Activated B cell treated with CpG ODN at 0.5 μM for 24 hours (primary cell): ENCODE measurements around the gene IZUMO1R. TPM values are rescaled to one million over a fixed set of nuclear protein-coding genes. Genes with fewer than 3 reads are reported as not detected.

Source experiments
- ATAC-seq: fragments of 200-7000 bp; cut with Tn5 transposase; one replicate; pipeline ENCODE4 v1.10.0; 2021; ENCODE audit warnings: low read depth, mild to moderate bottlenecking, moderate library complexity
- CTCF ChIA-PET: fragments of 350-600 bp; sonication (Branson Sonifier 250); formaldehyde crosslinking; loops from one replicate; lab custom pipeline; 2021; ENCODE audit warnings: antibody characterized with exemption; lab: Charles Lee
- POLR2A ChIA-PET: fragments of 350-600 bp; sonication (Branson Sonifier 250); formaldehyde crosslinking; loops from one replicate; lab custom pipeline; 2021; ENCODE audit warnings: antibody characterized with exemption; lab: Charles Lee
- DNase-seq: peaks from one replicate; pipeline ENCODE4 v3.0.0; 2022
- H3K27ac Mint-ChIP-seq: one replicate; pipeline ENCODE4 v1.8.0; 2020; ENCODE audit warnings: mixed read lengths
- H3K27me3 Mint-ChIP-seq: one replicate; pipeline ENCODE4 v1.8.0; 2021; ENCODE audit warnings: mixed read lengths
- H3K36me3 Mint-ChIP-seq: one replicate; pipeline ENCODE4 v1.8.0; 2021; ENCODE audit warnings: low read depth, mixed read lengths
- H3K4me1 Mint-ChIP-seq: one replicate; pipeline ENCODE4 v1.8.0; 2021; ENCODE audit warnings: mixed read lengths
- H3K4me3 Mint-ChIP-seq: one replicate; pipeline ENCODE4 v1.8.0; 2020; ENCODE audit warnings: mild to moderate bottlenecking, mixed read lengths
- H3K9me3 Mint-ChIP-seq: one replicate; pipeline ENCODE4 v1.8.0; 2020; ENCODE audit warnings: mixed read lengths
- intact Hi-C: fragments of 100-400 bp; cut with micrococcal nuclease; formaldehyde crosslinking; loops from one replicate; pipeline ENCODE4 v1.15.1; 2024
- total RNA-seq: library from RNA; stranded (reverse); gene quantifications from 2 replicates; pipeline ENCODE4 v1.2.3, GENCODE V29; 2022
- TF ChIP-seq, protein P1 (sequence below): fragments of 200-600 bp; IDR thresholded peaks from one replicate; pipeline ENCODE4 v1.8.0; 2022; ENCODE audit warnings: antibody characterized with exemption, mild to moderate bottlenecking

Gene IZUMO1R
- total RNA-seq, 1 donor from 2014 or later, result not detected

DNA sequence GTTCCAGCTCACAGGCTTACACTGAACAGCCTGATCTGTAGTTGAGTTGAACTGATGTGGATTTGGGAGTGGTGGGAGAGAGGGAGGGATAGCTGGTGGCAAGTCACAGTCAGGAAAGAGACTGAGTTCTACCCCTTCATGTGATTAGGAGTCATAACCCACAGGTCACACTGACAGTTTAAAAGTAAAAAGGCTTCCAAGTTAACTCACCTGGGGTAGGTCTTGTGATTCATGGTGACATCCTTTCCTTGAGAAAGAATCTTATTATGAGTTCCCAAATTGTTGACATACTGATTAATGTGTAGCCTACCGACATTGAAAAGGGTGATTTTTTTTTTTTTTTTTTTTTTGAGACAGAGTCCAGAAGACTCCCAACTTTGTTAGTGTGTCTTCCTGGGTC is 5.4 kb downstream of the IZUMO1R start:
- intact Hi-C loops, result no loop called here
- CTCF ChIA-PET, result no interaction called here
- DNase-seq (no peak), ATAC-seq (no peak)
- no peak overlapping the region for H3K27ac Mint-ChIP-seq
- H3K4me1 Mint-ChIP-seq, result no peaks in the 10 kb centered on the region
- no peak overlapping the region for H3K4me3 Mint-ChIP-seq
- H3K9me3 Mint-ChIP-seq, result no peaks in the 10 kb centered on the region
- POLR2A ChIA-PET, result no interaction called here
- H3K27me3 Mint-ChIP-seq, result no peaks in the 10 kb centered on the region
- TF ChIP-seq, protein P1, sequence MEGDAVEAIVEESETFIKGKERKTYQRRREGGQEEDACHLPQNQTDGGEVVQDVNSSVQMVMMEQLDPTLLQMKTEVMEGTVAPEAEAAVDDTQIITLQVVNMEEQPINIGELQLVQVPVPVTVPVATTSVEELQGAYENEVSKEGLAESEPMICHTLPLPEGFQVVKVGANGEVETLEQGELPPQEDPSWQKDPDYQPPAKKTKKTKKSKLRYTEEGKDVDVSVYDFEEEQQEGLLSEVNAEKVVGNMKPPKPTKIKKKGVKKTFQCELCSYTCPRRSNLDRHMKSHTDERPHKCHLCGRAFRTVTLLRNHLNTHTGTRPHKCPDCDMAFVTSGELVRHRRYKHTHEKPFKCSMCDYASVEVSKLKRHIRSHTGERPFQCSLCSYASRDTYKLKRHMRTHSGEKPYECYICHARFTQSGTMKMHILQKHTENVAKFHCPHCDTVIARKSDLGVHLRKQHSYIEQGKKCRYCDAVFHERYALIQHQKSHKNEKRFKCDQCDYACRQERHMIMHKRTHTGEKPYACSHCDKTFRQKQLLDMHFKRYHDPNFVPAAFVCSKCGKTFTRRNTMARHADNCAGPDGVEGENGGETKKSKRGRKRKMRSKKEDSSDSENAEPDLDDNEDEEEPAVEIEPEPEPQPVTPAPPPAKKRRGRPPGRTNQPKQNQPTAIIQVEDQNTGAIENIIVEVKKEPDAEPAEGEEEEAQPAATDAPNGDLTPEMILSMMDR, result no peak
- no peaks in the 10 kb centered on the region for H3K36me3 Mint-ChIP-seq

DNA sequence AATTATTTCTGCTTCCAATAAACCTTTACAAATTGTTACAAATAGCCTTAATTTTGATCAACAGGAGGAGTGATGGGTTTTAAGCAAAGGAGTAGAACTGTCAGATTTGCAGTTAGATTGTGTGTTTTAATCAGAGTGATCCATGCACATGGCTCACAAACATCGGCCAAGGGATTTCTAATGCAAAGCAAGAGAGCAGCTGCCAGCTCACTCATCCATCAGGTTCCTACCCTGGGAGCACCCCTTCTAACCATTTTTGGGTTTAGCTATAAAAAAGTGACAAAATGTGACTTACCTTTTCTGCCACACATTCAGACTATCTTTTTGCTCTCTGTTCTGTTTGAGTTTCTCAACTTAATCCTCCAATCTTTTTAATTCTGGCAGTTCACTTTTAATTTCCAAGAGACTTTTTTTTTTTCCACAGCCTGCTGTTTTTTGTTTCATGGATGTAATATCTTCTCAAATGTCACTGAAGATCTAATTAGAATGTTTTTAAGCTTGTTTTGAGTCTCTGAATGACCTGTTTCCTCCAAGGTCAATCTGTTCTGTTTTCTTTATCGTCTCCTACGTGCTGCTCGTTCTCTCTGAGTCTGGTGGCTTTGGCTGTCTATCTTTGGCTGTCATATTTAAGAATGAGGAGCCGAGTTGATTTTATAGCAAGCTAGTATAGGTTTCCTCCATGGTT is 6.0 kb downstream of the IZUMO1R start:
- H3K4me1 Mint-ChIP-seq, result no peaks in the 10 kb centered on the region
- POLR2A ChIA-PET, result no interaction called here

DNA sequence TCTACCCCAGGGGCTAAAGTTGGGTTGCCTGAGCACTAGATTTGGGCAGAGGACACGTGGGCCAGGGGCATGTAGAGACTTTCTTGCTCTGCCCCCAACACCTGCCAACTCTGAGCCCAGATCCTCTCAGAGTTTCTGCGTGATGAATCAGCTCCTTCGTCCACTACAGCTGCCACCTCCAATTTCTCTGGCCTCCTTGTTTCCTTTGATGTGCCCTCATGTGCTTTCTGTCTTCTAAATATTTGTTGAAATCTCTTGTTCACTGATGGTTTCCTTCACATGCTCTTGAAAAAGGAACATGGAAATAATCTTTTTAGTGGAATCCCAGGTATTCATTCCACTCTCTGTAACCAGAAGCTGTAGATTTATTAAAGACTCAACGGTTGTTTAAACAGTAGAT is 8.0 kb downstream of the IZUMO1R start:
- no peaks in the 10 kb centered on the region for H3K27me3 Mint-ChIP-seq
- ChIA-PET CTCF (no interaction called here), POLR2A (no interaction called here)
- DNase-seq, result no peak
- TF ChIP-seq, protein P1, result no peak
- no peaks in the 10 kb centered on the region for H3K9me3 Mint-ChIP-seq
- no peak for ATAC-seq
- no peaks in the 10 kb centered on the region for H3K36me3 Mint-ChIP-seq
- no peaks in the 10 kb centered on the region for H3K4me1 Mint-ChIP-seq
- intact Hi-C loops, result no loop called here
- H3K27ac Mint-ChIP-seq, result no peak overlapping the region
- no peak overlapping the region for H3K4me3 Mint-ChIP-seq

More for the DNA sequence above, 6.0 kb downstream of the IZUMO1R start:
- intact Hi-C loops, result no loop called here
- Mint-ChIP-seq H3K27me3 (no peaks in the 10 kb centered on the region), H3K9me3 (no peaks in the 10 kb centered on the region), H3K27ac (no peak overlapping the region), H3K4me3 (no peak overlapping the region), H3K36me3 (no peaks in the 10 kb centered on the region)
- ATAC-seq, result no peak
- TF ChIP-seq, protein P1, result no peak
- CTCF ChIA-PET, result no interaction called here
- DNase-seq, result no peak

DNA sequence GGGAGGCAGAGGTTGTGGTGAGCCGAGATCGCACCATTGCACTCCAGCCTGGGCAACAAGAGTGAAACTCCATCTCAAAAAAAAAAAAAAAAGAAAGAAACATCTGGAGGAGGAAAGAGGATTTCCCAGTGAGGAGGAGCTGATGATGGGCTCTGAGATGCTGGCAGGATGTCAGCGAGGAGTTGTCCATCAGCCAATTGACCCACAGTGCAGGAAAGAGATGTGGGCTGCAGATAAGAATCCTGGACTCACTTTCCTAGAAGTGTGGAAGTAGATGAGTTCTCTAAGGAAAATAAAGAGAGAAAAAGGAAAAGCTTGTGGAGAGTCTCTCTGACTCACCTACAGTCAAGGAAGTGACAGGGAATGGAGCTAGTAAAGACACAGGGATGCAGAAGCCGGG is 9.7 kb downstream of the IZUMO1R start:
- POLR2A ChIA-PET, result no interaction called here
- CTCF ChIA-PET, result no interaction called here
- no peak for ATAC-seq
- TF ChIP-seq, protein P1, result no peak
- Mint-ChIP-seq H3K27me3 (no peaks in the 10 kb centered on the region), H3K9me3 (no peaks in the 10 kb centered on the region), H3K4me3 (no peak overlapping the region), H3K27ac (no peak overlapping the region), H3K36me3 (no peaks in the 10 kb centered on the region), H3K4me1 (no peaks in the 10 kb centered on the region)
- DNase-seq, result no peak
- intact Hi-C loops, result no loop called here

DNA sequence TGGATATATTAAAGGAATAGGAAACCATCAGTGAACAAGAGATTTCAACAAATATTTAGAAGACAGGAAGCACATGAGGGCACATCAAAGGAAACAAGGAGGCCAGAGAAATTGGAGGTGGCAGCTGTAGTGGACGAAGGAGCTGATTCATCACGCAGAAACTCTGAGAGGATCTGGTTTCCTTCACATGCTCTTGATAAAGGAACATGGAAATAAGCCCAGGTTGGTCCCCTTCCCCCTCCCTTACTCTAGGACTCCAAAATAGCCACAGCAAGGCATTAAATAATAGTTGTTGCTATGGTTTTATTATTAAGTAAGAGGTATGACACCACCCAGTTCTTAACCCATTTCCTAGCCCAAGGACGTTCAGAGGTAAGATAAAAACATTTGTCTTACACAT is 11.3 kb downstream of the IZUMO1R start:
- intact Hi-C loops, result no loop called here
- H3K27me3 Mint-ChIP-seq, result no peaks in the 10 kb centered on the region
- ChIA-PET CTCF (no interaction called here), POLR2A (no interaction called here)
- no peak overlapping the region for H3K4me3 Mint-ChIP-seq
- no peaks in the 10 kb centered on the region for H3K9me3 Mint-ChIP-seq
- ATAC-seq, result no peak
- TF ChIP-seq, protein P1, result no peak
- no peak overlapping the region for H3K27ac Mint-ChIP-seq
- H3K4me1 Mint-ChIP-seq, result no peaks in the 10 kb centered on the region
- H3K36me3 Mint-ChIP-seq, result no peaks in the 10 kb centered on the region
- no peak for DNase-seq
